A549 treated with ZK216348 at 1 μM for 4 hours (cell line): ENCODE measurements around the gene SLC35D2. TPM values are rescaled to one million over a fixed set of nuclear protein-coding genes. Genes with fewer than 3 reads are reported as not detected.

Experiments
- total RNA-seq: library from RNA; stranded (reverse); fragments of 200-300 nt; extraction: Qiagen RNA extraction; gene quantifications from 5 replicates; pipeline ENCODE4 v1.2.3, GENCODE V29; 2022; ENCODE audit warnings: low read depth

The SLC35D2 gene
- 18.6 to 22.4 TPM (median 19.9 TPM) in 5 replicates for total RNA-seq

GRCh38 chr9:96383165-96383942 is at the start of gene SLC35D2:
SLC35D2 (minus strand) TSS chr9:96383711; CDS start chr9:96383634, 77 bp downstream.

GRCh38 chr9:96418083-96418919 is 34.8 kb upstream of the SLC35D2 start, which contains the start of gene ZNF367:
ZNF367 (minus strand) TSS chr9:96418370; CDS start chr9:96418032, 338 bp downstream.

GRCh38 chr9:96302021-96302420 is 81.5 kb downstream of the SLC35D2 start, which contains the start of gene HSD17B3:
HSD17B3 (minus strand) TSS chr9:96302176; CDS start chr9:96302104, 72 bp downstream.

Other genes starting within 250 kb of the SLC35D2 start
- 0.34 TPM in 1 of 5 replicates, not detected in the others for gene HSD17B3, start 81.5 kb downstream of the SLC35D2 start, total RNA-seq
- 3.9 to 7.0 TPM (median 5.2 TPM) in 5 replicates for gene ZNF367, start 34.7 kb upstream of the SLC35D2 start, total RNA-seq
- gene HABP4, start 66.5 kb upstream of the SLC35D2 start, total RNA-seq = 15.2 to 19.8 TPM (median 16.5 TPM) in 5 replicates
- 8.7 to 12.6 TPM (median 11.1 TPM) in 5 replicates for gene CDC14B, start 236.1 kb upstream of the SLC35D2 start, total RNA-seq